Frontal cortex (tissue), 4 donors: ENCODE results near the gene ZNF609. TPM values are rescaled to one million over a fixed set of nuclear protein-coding genes. Genes with fewer than 3 reads are reported as not detected.
A peak's percentile ranks its signal among the peaks of the same experiment; 100 is the strongest.
"Not testable (repeated sequence)": the region's sequence is repeated elsewhere in the genome, so short reads cannot be mapped to it uniquely, and the experiment has no call there.

Experiments used
- DNase-seq, 2 donors: peaks; one replicate each; pipeline ENCODE4 v3.0.0; 2012; ENCODE audit warnings: low spot score in 2 of 2
- FAIRE-seq: peaks from 2 replicates; lab custom pipeline; 2012; peaks lifted over from hg19 to GRCh38; lab: Jason Lieb, UNC
- total RNA-seq: library from RNA; depleted of rRNA; stranded (reverse); fragments of >200 nt; gene quantifications from one replicate; pipeline ENCODE4 v1.2.3, GENCODE V29; 2014
- donor health status: control.
- donor health status: control.
- donor health status: control.

The ZNF609 gene
- total RNA-seq, 1 donor from 2014 or later, result 26.9 TPM

DNA sequence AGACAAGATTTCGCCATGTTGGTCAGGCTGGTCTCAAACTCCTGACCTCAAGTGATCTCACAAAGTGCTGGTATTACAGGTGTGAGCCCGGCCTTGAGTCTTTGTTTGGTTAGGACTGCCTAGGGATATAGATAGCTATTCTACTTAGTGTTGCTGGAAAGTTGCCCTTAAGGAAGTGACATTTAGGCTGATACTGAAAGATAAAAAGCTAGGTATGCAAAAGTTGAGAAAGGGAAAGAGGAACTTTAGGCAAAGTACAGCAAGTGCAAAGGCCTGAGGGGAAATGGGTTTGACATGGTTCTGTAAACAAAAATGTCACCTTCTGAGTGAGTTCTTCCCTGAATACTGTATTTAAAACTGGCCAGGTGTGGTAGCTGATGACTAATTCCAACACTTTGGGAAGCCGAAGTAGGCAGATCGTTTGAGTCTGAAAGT is 111.5 kb downstream of the ZNF609 start:
- FAIRE-seq (no peak), DNase-seq (no peak)

DNA sequence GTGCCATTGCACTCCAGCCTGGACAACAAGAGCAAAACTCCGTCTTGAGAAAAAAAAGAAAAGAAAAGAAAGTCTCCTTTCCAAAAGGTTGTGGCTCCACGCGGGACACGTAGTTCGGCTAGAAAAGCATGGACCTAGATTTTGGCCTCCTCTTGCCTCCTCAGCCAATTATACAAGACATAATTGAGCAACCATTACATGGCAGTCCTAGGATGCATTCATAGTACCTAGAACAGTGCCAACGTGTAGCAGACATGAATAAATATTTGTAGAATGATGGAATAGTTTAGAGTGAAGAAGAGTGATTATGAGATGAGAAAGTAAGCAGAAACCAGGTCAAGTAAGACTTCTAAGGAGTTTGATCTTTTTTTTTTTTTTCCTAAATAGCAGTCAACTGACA is 112.5 kb downstream of the ZNF609 start:
- no peak for FAIRE-seq
- no peak for DNase-seq

DNA sequence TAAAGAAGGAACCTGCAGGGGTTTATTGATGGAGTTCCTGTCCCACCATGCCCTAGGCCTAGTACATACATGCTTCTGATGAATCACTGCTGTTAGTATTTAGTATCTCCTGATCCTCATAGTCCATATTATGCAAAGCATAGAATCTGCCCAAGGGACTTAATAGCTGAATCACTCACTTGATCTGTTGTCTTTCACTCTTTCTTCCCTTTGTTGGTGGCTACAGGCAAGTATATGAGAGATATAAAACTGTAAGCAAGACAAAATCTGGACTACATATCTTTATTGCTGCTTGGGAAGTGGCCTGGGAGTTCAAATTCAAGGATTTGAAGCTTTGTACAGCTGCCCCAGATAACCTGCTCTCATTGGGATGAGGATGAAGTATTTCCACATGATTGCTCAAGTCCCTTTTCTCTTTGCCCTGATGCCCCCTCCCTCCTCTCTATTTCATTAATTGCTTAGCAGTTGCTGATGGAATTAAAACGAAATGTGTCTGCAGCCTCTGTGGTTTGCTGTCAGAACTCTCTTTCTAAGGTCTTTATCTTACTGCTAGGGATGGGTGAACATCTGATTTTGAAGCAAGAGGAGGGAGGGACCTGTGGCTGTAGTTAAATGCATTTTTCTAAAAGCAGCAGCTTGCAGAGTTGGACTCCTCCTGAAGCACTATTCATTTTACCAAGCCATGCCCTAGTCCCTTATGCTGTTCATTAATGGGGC is 114.1 kb downstream of the ZNF609 start:
- no peak for DNase-seq

DNA sequence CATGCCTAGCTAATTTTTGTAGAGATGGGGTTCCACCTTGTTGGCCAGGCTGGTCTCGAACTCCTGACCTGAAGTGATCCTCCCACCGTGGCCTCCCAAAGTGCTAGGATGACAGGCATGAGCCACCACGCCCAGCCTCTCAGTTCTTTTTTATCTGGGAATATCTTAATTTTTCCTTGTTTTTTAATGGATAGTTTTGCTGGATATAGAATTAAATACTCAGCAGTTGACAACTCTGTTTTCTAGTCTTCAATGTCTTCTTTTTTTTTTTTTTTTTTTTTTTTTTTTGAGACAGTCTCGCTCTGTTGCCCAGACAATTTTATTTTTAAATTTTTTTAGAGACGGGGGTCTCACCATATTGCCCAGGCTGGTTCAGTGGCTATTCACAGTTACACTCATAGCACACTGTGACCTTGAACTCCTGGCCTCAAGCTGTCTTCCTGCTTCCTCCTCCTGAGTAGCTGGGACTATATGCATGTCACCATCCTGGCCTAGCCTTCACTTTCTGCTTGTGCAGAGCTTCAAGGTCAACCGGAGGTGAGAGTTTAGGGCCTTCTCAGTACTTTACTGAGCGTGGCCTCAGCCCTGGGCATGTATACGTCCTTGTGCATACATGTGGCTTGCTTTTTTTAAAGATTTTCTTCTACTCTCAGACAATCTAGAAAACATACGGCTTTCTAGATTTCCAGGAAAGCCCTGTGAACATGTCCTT is 120.5 kb downstream of the ZNF609 start:
- FAIRE-seq (no peak), DNase-seq (no peak)

More for the DNA sequence above, 114.1 kb downstream of the ZNF609 start:
- no peak for FAIRE-seq

DNA sequence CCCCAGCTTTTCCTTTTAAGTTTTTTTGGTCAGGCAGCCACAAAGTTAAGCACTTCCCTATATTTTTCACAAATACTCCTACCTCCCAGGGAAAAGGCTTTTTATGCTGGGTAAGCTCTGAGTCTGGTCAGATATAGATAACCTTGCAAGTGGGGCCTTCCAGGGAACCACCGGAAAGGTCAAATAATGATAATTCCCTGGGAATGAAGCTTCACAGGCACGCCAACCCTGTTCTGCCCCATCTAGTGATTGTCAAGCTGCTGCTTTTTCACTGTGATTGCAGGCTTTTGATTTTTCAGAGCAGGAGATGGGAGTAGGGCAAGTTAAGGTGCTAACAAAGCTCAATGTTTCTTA is 121.0 kb downstream of the ZNF609 start:
- no peak for FAIRE-seq
- DNase-seq, result no peak

DNA sequence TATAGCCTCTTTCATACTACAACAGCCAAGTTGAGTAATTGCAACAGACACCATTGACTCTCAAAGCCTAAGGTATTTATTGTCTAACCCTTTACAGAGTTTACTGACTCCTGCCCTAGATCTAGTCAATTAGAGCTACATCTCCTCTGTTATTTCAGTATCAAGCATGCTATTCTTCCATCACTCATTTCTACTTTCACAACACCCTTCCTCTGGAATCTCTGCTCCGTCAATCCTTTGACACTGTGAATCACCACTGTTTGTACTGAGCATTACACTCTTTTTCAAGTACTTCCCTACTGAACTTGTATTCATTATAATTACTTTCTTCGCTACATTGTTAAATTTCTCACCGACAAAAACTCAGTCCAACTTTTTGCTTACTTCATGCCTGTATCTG is 121.8 kb downstream of the ZNF609 start:
- DNase-seq (no peak), FAIRE-seq (no peak)

DNA sequence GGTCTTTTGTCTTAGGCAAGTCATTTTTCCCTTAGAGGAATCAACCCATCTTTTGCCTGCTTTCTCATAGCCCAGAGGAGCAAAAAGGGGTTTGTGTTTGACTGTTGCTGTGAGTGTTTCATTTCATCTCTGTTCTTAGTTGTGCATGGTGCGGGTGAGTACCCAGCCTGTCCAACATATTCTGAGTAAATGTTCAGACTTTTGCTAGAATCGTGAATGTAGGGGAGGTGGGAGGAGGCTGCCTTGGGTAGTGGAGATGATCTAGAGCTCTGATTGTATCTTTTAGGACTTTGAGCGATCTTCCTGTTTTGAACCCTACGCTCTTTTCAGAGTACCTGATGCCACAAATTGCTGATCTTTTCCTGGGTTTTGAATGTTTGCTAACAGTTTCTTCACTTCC is 123.1 kb downstream of the ZNF609 start:
- DNase-seq, result no peak
- no peak for FAIRE-seq

DNA sequence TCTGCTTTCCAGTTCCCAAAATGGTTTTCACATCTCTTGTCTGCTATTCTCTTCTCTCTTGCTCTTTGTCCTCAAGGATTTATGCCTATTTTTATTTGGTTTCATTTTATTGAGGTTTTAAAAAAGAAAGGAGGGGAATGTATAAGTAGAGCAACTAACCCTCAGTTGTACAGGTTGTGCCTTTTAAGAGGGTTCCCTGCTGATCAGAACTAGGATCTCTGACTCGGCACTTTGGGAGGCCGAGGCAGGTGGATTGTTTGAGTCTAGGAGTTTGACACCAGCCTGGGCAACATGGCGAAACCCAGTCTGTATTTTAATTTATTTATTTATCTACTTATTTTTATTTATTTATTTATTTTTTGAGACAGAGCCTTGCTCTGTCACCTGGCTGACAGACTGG is 123.6 kb downstream of the ZNF609 start:
- DNase-seq, result no peak
- FAIRE-seq, result no peak

DNA sequence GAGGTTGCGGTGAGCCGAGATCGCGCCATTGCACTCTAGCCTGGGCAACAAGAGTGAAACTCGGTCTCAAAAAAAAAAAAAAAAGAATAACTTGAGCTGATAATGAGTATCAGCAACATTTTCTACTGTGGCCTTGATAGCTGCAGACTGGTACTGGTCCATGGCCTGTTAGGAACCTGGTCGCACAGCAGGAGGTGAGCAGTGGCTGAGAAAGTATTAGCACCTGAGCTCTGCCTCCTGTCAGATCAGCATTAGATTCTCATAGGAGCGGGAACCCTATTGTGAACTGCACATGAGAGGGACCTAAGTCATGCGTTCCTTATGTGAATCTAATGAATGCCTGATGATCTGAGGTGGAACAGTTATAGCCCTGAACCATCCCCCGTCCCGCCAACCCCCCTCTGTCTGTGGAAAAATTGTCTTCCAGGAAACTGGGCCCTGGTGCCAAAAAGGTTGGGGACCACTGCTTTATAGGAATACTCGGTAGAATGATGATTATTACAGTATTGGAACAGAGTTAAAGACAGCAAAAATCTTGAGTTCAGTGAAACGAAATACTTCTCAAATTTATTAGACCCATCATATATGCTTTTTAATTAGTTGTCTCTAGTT is 126.0 kb downstream of the ZNF609 start:
- DNase-seq (no peak), FAIRE-seq (no peak)

DNA sequence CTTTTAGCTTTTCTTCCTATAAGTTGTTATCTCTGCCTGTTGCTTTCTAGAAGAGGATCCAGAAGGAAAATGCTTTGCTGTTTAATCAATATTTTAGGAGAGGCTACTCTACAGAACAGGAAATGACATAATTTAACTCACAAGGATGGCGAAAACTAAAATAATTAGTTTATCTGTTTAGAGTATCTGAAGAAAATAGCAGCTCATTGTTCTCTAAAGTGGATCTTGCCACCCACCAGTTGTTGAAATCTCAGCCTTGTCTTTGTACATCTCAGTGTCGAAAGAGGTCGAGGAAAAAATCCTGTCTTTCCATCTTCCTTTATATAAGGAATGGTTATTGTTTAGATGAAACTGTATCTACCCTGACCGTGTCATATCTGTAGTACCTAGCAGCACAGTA is 126.6 kb downstream of the ZNF609 start:
- no peak for FAIRE-seq
- DNase-seq, result no peak

DNA sequence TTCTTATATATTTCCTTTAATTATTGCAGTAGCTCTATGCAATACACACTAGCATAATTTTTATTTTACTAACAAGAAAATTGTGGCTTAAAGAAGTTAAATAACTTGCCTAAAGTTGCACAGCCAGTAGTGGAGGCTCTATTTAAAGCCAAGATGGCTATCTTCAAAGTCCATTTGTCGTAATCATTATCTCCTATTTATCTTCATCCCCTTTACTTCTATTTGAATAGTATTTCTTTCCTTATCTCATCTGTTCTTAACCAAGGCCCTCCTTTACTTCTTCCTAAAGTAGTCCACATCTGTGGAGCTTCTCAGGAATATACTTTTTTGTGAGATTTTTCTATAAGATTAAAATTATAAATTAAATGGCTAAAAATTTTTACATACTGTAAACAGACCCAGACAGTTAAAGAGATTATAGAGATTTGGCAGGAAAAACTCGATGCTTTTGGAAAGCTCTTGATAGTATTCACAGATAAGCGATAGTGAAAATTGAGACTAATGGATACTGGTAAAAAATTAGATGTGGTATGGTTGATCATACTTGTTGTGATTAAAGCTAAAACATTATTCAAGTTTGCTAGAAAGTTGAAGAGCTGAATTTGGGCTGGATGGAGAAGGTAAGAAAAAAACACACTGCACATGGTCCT is 129.2 kb downstream of the ZNF609 start:
- no peak for FAIRE-seq
- no peak for DNase-seq

DNA sequence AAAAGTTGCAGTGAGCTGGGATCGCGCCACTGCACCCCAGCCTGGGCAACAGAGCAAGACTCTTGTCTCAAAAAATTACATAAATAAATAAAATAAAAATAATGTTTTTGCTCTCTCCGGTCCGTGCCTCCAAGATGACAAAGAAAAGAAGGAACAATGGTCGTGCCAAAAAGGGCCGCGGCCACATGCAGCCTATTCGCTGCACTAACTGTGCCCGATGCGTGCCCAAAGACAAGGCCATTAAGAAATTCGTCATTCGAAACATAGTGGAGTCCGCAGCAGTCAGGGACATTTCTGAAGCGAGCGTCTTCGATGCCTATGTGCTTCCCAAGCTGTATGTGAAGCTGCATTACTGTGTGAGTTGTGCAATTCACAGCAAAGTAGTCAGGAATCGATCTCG is 132.5 kb downstream of the ZNF609 start:
- DNase-seq, FAIRE-seq: not testable (repeated sequence)

DNA sequence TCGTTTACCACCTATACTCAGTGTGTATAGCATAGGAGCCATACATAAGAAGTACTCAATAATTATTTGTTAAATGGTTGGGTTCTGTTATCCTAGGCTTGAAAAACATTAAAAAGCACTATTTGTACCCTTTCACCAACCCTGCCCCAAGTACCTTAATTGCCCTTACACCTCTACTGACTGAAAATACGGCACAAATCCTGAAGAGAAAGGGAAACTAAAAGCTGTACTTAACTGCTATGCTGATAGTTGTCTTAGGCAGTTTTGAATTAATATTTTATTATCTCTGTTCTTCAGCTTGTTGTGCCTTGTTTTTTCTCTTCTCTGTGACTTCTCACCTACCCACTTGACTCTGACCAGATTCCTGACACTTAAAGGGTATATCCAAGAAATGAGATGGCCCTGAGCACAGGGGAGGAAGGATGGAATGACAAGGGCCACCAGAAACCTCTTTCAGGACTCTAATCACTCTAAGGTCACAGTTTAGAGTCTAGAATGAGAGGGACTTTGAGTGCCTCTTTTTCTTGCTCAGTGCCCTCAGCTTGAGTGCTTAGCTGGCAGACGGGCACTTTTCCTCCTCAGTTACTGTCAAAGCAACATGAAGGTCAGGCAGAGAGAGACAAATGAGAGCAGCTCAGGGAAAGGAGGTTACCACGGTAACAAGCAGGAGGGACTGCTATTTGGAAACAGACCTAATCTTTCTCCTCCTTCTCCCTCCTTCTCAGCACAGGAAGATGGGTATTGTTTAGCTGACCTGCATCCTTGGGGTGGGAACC is 136.5 kb downstream of the ZNF609 start:
- FAIRE-seq, result no peak

DNA sequence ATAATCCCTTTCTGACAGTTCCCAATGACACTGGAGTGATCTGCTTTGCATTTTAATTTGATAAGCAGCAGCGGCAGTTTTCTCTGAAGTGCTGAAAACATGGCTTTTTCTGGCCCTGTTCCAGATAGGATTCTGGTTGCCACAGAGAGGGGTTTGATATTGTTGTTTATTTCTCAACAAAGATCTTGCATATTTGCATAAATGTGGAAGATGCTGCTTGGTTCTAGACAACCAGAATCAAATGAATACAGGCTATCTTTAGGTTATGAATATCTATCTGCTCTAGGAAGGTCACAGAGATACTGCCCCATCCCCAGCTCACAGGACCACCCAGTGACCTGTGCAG is 137.1 kb downstream of the ZNF609 start:
- no peak for FAIRE-seq
- DNase-seq, result no peak

More for the DNA sequence above, 136.5 kb downstream of the ZNF609 start:
- DNase-seq, result peak in 1 of 2 donors; percentile 44

DNA sequence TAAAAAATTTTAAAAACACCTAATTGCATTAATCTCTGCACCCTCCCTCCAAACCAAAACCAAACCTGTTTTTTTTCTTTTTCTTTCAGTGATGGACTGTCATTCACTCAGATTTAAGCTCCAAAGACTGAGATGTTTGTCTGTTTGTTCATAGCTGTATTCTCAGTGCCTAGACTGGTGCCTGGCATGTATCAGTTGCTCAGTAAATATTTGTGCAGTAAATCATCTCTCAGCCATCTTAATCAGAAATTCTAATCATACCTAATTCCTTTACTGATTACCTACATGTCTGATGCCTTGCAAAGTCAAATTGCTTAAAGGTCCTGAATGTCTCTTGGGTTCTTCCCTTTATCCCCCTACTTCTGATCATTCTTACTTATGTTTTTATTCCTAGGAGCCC is 138.8 kb downstream of the ZNF609 start:
- DNase-seq (no peak), FAIRE-seq (no peak)

DNA sequence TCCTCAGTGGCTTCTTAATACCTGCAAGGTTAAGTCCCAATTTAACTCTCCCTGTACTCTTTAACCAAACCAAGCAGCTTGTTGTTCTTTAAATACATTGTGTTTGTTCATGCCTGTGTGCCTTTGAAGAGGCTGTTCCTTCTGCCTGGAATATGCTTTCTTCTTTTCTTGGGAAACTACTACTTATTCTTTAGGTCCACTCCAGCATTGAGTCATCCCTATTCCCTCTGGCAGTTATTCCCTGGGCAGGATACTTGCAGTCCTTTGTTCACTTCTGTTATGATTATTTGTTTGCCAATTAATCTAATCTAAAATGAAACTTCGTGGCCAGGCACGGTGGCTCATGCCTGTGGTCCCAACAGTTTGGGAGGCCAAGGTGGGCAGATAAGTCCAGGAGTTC is 139.3 kb downstream of the ZNF609 start:
- DNase-seq, result no peak
- no peak for FAIRE-seq

DNA sequence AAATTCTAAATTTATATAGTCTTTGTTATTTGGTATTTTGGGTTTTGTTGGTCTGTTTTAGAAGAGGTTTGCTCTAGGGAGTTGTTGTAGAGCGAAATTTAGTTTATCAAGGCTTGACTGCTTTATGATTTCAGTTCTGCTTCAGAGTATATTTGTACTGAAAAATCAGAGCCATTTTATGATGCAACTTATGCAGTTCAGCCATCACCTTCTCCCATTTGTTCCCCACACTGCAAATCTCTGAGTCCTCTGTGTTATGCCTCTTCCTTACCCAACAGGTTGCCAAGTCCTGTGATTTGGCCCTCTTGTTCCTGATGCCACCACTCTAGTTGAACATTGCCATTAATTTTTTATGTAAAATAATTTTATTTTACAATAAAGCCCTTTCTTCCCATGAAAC is 140.4 kb downstream of the ZNF609 start:
- DNase-seq (no peak), FAIRE-seq (no peak)

DNA sequence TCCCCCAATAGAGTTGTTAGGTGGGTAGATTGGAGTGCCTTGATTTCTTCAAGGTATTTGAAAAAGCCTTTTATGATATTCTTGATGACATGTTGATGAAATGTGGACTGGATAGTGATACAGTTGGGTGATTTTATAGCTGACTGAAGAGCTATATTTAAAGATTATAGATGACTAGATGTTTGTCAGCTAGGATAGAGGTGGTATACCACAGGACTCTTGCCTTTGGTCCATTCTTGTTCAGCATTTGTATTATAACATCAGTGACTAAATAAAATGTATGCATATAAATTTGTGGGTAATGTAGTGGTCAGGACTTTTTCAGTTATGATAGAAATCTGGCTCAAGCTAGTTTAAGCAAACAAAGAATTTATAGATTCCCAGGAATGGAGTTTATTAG is 143.9 kb downstream of the ZNF609 start:
- no peak for DNase-seq
- no peak for FAIRE-seq

DNA sequence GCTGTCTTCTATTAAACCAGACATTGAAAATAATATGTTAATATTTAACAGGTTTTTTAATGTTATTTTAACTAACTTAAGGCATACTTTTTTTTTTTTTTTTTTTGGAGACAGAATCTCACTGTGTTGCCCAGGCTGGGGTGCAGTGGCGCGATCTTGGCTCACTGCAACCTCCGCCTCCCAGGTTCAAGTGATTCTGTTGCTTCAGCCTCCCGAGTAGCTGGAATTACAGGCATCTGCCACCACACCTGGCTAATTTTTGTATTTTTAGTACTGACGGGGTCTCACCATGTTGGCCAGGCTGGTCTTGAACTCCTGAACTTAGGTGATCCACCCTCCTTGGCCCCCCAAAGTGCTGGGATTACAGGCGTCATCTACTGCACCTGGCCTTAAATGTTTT is 147.0 kb downstream of the ZNF609 start:
- FAIRE-seq, result not testable (repeated sequence)

DNA sequence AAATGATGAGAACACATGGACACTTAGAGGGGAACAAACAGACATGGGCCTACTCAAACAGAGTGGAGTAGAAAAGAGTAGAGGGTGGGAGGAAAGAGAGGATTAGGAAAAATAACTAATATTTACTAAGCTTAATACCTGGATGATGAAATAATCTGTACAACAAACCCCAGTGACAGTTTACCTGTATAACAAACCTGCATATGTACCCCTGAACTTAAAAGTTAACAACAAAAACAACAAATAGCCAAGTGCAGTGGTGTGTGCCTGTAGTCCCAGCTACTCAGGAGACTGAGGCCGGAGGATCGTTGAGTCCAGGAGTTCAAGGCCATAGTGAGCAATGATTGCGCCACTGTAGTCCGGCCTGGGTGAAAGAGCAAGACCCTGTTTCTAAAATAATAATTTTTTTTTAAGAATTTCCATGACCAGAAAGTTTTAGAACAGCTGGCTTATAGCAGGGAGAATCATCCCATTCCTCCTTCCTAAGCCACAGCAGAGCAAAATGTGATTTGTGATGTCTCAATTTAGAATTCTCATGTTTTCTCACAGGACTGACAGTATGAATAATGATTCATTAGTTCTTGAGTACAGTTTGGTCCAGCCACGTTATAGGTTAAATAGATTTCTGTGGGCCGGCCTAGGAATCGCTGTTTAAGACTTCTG is 150.0 kb downstream of the ZNF609 start:
- FAIRE-seq (no peak), DNase-seq (no peak)

More for the DNA sequence above, 147.0 kb downstream of the ZNF609 start:
- DNase-seq, result not testable (repeated sequence)
